ENCODE measurements around the gene C16orf74.
A peak's percentile ranks its signal among the peaks of the same experiment; 100 is the strongest.

C16orf74 gene

DNA sequence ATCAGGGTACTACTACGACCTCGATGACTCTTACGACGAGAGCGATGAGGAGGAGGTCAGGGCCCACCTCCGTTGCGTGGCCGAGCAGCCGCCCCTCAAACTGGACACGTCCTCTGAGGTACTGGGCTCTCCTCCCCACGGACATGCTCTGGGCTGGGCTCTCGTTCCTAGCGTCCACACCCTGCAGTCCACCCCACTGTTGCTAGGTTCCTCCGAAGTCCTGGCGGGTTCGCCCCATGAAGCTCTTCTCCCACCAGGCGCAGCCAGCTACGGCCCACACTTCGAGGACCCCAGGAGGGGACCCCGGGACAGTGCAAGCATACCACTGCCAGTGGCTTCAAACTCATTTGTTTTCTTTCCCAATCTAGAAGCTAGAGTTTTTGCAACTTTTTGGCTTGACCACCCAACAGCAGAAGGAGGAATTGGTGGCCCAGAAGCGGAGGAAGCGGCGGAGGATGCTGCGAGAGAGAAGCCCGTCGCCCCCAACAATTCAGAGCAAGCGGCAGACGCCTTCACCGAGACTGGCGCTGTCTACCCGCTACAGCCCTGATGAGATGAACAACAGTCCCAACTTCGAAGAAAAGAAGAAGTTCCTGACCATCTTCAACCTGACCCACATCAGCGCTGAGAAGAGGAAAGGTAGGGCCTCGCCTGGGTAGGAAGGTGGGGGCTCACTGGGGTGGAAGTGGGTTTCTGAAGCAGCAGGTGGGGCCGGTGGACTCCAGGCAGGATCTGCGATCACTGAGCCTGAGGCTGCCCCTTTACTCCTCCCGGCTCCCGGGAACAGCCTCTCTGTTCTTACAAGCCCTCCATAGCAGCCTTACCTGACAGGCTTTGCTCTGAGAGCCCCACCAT lies 87.7 kb downstream of the C16orf74 start:
- TF ChIP-seq, protein P1, sequence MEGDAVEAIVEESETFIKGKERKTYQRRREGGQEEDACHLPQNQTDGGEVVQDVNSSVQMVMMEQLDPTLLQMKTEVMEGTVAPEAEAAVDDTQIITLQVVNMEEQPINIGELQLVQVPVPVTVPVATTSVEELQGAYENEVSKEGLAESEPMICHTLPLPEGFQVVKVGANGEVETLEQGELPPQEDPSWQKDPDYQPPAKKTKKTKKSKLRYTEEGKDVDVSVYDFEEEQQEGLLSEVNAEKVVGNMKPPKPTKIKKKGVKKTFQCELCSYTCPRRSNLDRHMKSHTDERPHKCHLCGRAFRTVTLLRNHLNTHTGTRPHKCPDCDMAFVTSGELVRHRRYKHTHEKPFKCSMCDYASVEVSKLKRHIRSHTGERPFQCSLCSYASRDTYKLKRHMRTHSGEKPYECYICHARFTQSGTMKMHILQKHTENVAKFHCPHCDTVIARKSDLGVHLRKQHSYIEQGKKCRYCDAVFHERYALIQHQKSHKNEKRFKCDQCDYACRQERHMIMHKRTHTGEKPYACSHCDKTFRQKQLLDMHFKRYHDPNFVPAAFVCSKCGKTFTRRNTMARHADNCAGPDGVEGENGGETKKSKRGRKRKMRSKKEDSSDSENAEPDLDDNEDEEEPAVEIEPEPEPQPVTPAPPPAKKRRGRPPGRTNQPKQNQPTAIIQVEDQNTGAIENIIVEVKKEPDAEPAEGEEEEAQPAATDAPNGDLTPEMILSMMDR (IDR thresholded peaks at IDR 0.05; ENCODE audit: control insufficient read depth, insufficient read depth, low read depth, low read length, missing control alignments): no peak
- DNase-seq (ENCODE audit: low read depth): no peak
- H3K4me3 ChIP-seq (ENCODE audit: control insufficient read depth, low read depth, low read length): no peak overlapping the region

DNA sequence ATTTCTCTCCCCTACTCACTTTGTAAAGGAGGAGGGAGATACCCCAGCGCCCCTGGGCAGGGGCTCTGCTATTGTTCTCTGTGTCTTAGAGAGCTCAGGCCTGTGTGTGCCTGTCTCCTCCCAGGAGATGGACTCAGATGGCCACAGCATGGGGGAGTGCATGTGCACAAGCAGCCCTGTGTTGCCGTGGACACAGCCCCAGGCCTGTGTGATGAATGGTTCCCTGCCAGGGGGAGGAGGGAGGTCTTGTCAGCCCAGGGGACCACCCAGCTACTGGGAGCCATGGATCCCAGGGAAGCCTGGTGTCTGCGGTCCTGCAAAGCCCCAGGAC lies 88.4 kb downstream of the C16orf74 start:
- TF ChIP-seq, protein P1 (IDR thresholded peaks at IDR 0.05; ENCODE audit: control insufficient read depth, insufficient read depth, low read depth, low read length, missing control alignments): no peak
- no peak for DNase-seq (ENCODE audit: low read depth)
- H3K4me3 ChIP-seq (ENCODE audit: control insufficient read depth, low read depth, low read length): no peak overlapping the region

DNA sequence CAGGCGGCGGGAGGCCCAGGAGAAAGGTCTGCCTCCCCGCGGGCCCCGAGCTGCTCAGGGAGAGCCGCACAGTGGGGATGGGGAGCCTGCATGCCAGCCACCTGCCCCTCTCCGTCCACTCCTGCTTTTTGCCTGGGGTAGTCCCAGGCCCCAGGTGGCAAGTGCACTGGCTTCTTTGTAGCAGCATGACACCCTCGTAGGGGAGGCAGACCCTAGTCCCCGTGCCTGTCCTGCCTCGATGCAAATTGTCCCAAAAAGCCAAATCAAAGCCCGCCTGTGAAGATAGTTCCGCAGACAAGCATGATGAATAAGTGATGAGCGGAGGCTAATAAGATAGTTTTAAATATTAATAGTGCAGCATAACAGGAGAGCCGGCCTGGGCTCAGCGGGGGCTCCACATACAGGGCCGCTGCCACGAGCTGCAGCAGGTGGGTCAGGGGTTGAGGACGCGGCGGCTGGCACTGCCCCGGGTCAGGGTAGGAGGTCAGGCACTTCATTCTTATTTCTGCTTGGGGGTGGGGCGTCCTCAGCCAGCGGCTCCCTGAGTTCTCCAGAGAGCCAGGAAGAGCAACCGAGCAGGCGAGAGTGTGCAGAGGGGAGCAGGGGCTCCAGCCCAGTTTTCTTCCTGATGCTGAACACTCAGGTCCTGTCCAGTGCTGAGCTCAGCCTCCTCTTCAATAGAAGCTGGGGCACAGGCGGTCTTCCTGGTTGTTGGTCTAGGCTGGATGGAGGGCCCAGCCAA lies 89.0 kb downstream of the C16orf74 start:
- TF ChIP-seq, protein P1 (IDR thresholded peaks at IDR 0.05; ENCODE audit: control insufficient read depth, insufficient read depth, low read depth, low read length, missing control alignments): no peak
- no peak for DNase-seq (ENCODE audit: low read depth)

DNA sequence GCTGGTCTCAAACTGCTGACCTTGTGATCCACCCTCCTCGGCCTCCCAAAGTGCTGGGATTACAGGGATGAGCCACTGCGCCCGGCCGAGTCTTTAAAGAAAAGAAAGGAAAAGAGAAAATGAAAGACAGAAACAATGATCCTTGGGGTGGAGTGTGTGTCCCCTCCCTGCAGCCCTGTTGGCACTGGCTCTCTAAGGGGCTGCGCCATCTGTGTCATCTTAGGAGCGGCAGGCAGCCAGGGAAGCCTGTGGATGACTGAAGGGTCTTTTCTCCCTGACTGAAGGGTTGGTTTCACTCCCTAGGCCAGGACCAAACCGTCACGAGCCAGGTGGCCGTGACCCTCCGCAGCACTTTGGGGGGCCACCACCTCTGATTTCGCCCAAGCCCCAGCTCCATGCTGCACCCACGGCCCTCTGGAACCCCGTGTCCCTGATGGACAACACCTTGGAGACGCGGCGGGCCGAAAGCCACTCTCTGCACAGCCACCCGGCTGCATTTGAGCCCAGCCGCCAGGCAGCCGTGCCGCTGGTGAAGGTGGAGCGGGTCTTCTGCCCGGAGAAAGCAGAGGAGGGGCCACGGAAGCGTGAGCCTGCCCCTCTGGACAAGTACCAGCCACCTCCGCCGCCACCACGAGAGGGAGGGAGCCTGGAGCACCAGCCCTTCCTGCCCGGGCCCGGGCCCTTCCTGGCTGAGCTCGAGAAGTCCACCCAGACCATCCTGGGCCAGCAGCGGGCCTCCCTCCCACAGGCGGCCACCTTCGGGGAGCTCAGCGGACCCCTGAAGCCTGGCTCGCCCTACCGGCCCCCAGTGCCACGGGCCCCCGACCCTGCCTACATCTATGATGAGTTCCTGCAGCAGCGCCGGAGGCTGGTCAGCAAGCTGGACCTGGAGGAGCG lies 89.8 kb downstream of the C16orf74 start:
- no peak for DNase-seq (ENCODE audit: low read depth)
- H3K4me3 ChIP-seq (ENCODE audit: control insufficient read depth, low read depth, low read length): no peak overlapping the region
- TF ChIP-seq, protein P1 (IDR thresholded peaks at IDR 0.05; ENCODE audit: control insufficient read depth, insufficient read depth, low read depth, low read length, missing control alignments): no peak

More for the DNA sequence above, 89.0 kb downstream of the C16orf74 start:
- no peak overlapping the region for H3K4me3 ChIP-seq (ENCODE audit: control insufficient read depth, low read depth, low read length)

DNA sequence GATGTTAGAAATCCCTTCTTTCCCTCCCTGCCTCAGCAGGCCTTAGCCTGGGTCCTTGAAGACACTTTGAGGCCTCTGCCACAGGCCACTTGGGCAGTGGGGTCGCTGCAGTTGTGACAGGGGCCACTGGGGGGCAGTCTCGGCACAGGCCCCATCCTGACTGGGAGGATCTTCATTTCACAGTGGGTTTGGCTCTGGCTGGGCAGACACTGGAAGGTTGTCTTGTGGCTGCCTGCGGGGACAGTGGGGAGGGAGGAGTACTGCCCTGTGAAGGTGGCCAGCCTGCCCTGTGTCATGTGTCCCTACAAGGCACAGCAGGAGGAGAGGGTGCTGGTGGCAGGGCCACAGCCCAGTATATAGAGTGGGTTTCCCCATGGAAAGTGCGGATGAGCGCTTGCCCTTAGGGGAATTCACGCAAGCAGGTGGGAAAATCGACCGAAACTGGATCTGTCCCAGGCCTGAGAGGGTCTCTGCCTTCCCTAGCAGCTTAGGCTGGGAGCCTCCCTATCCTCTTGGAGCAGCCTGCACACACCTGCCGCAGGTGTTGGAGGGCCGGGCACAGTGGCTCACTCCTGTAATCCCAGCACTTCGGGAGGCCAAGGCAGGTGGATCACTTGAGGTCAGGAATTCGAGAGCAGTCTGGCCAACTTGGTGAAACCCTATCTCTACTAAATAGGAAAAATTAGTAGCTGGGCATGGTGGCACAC lies 90.9 kb downstream of the C16orf74 start:
- DNase-seq (ENCODE audit: low read depth): no peak
- no peak overlapping the region for H3K4me3 ChIP-seq (ENCODE audit: control insufficient read depth, low read depth, low read length)
- TF ChIP-seq, protein P1 (IDR thresholded peaks at IDR 0.05; ENCODE audit: control insufficient read depth, insufficient read depth, low read depth, low read length, missing control alignments): peak; percentile 91

DNA sequence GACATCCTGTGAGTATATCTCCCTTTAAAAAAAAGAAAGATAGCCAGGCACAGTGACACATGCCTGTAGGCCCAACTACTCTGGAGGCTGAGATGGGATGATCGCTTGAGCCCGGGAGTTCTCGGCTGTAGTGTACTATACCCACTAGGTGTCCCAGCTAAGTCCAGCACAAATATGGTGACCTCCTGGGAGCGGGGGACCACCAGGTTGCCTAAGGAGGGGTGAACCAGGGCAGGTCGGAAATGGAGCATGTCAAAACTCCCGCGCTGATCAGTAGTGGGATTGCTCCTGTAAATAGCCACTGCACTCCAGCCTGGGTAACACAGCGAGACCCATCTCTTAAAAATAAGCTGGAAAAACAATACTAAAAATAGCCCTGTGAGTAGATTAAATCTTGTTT lies 91.6 kb downstream of the C16orf74 start:
- no peak overlapping the region for H3K4me3 ChIP-seq (ENCODE audit: control insufficient read depth, low read depth, low read length)
- no peak for DNase-seq (ENCODE audit: low read depth)
- TF ChIP-seq, protein P1 (IDR thresholded peaks at IDR 0.05; ENCODE audit: control insufficient read depth, insufficient read depth, low read depth, low read length, missing control alignments): no peak
